Activated T-helper 1 cell treated with anti-CD3 and anti-CD28 coated beads, Interleukin-2, amount 50 U/mL, for 16 hours (primary cell): ENCODE data around the gene COMMD7.
"Not testable (repeated sequence)": the region's sequence is repeated elsewhere in the genome, so short reads cannot be mapped to it uniquely, and the experiment has no call there.

Experiments
- DNase-seq, 2 donors: peaks; one replicate each; pipeline ENCODE4 v3.0.0-alpha.2; 2020; ENCODE audit warnings: low read depth in 1 of 2, low spot score in 1 of 2

COMMD7 gene

DNA sequence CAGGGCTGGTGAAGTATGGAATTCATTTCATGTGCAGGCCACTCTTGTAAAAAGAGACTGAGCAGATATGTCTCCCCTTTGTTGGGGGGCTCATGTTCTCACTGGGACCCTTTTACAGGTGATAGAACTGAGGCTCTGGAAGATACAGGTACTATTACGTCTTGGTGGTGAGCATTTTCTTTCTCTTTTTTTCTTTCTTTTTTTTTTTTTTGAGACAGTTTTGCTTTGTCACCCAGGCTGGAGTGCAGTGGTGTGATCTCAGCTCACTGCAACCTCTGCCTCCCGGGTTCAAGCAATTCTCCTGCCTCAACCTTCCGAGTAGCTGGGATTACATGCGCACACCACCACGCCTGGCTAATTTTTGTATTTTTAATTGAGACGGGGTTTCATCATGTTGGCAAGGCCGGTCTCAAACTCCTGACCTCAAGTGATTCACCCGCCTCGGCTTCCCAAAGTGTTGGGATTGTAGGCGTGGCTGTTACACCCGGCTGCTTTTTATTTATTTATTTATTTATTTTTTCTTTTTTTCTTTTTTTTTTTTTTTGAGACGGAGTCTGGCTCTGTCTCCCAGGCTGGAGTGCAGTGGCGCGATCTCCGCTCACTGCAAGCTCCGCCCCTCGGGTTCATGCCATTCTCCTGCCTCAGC lies 22.1 kb upstream of the COMMD7 start:
- not testable (repeated sequence) for DNase-seq

DNA sequence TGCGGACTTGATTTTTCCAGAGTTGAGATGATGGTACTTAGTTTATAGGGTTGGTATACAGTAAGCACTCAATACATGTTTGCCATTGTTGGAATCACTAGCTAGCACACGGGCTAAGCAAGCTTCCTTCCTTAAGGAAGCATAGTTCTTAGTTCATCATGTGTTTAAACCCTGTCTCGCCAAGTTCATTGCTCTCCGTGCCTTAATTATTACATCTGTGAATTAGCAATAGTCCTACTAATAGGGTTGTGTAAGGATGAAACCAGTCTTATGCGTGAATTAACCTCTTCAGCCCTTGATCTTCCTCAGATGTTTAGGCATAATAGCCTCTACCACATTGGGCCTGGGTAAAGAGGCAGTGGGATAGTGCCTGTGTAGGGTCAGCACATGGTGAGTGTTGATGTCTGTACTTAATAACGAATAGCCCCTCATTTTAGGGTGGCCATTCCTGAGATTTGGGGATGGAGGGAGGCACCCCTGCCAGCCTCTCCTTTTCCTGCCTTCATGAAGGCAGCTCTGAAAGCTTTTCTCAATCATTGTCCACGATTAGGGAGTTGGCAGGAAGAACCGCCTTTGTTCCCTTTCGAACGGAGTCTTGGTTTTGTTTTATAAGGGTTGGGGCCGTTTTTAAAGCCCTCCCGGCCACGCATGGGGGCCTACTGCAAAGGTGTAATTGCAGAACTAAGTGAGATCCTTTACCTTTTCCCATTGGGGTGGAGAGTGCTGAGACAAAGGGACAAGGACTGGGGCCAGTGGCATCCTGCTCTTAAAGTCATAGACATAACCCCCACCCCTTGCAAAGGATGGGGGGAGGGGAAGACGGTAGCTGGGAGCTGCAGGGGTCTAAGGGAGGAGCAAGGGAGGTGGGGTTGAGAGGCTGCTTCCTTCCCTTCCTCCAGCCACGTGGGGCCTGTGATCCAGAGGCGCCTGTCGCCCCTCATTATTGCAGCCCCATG lies 21.0 kb upstream of the COMMD7 start:
- no peak for DNase-seq

DNA sequence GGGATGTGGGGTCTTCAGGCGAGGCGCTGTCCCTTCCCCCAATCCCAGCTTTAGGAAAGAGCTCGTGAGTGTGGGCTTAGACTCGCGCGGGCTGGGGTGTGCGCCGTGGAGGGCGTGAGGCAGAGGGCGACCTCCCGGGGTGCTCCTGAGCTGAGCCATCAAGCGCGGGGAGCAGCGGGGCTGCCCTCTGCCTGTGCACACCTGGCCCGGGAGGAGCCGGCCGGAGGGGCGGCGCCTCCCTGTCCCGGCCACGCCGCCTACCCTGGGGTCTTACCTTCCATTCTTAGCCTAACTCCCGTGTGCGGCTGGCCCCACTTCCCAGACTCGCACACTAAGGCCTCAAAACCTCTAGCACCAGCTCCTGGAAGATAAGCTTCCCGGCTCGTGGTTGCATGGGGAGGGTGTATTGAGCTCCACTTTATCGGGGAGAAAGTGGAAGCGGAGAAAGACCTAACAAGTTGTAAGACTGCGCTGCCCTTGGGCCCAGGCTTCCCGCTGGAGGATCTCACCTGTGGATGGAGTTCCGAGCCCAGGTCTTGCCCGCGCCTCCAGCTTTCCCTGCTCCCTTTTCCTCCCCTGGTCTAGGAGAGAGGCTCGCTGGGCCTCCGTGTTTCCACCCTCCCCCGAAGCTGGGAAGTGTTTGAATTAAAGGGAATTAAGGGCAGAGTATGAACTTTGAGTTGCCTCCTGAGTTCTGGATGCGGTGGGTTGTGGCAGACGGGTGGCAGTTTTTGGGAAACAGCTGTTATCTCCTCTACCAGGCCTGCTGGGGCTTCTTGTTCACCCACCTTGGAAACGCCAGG lies 20.1 kb upstream of the COMMD7 start:
- DNase-seq = no peak

DNA sequence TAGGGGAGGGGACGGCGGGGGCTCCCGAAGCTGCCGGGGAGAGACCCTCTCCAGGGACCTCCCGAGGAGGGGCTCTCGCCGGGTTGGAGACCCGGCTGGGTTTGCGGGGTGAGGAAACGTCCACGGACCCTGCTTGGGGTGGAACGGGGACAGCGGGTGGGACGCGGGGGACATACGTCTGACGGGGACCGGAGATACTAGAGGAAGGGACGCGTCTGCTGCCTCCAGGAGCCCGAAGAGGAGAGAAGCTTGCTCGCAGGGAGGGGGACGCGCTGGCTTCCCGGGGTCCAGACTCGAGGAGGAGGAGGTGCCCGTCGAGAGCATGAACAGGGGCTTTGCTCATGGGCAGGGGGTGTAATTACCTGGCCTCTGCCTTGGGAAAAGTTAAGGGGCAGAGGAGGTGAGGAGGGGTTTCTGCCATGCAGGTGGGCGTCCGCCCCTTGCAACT lies 19.5 kb upstream of the COMMD7 start:
- DNase-seq = no peak

DNA sequence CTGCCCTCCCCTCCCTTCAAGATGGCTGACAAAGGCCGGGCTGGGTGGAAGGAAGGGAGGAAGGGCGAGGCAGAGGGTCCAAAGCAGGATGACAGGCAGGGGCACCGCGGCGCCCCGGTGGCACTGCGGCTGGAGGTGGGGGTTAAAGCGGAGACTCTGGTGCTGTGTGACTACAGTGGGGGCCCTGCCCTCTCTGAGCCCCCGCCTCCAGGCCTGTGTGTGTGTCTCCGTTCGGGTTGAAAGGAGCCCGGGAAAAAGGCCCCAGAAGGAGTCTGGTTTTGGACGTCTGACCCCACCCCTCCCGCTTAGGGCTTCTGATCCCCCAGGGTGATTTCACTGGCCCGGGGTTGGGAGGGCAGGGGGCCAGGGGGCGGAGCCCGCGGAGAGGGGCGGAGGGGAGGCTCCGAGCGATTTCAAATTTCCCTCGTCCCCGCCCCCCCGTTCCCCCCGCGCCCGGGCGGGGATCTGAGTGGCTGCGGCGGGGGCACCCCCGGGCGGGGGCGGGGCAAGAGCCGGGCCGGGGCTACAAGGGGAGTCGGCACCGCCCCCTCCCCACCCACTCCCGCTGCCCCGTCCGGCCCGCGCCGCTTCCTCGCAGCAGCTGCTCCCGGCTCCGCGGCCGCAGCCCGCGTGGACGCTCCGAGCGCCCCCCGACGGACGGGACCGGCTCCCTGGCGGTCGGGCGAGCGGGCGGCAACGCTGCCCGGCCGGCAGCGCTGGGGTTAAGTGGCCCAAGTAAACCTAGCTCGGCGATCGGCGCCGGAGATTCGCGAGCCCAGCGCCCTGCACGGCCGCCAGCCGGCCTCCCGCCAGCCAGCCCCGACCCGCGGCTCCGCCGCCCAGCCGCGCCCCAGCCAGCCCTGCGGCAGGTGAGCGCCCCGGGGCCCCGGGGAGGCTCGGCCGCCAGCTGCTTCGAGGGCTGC lies 18.8 kb upstream of the COMMD7 start, which contains the start of gene DNMT3B:
TSS of gene DNMT3B (plus strand) at position 555 of the 923 bp plus-strand sequence. CDS start 17,939 bp downstream, outside the sequence.
- DNase-seq = peak; percentile 20 to 61

DNA sequence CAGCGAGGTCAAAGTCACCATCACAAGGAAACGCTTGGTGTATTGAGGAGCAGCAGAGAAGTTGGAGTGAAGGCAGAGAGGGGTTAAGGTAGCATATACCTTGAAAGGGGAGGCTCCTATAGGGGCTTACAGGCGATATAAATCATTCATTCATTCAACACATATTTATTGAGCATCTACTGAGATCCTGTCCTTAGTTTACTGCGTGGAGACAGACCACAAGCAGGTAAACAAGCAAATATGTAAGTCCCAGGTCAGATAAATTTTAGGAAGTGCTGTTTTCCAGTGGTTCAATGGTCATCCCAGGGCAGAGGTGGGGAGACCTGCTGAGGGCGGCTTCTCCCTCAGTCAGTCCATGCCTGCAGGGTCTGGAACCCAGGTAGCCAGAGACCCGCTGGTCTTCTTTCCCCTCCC lies 18.2 kb upstream of the COMMD7 start:
- no peak for DNase-seq

DNA sequence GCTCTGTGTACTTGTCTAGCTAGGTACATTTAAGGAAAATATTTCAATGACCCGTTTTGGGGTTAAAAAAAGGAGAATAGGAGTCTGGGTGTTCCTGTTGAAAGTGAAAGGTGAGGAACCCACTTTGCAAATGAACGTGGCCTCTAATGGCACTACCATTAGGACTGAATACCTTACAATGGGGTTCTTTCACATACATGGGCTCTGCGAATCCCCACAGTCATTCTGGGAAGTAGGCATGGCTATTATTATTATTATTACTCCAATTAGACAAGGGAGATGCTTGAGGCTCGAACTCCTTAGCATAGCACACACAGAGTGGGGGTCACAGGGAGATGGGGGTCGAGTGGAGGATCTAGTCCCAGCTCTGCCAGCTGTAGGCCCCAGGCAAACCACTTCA lies 12.9 kb upstream of the COMMD7 start:
- DNase-seq = no peak

DNA sequence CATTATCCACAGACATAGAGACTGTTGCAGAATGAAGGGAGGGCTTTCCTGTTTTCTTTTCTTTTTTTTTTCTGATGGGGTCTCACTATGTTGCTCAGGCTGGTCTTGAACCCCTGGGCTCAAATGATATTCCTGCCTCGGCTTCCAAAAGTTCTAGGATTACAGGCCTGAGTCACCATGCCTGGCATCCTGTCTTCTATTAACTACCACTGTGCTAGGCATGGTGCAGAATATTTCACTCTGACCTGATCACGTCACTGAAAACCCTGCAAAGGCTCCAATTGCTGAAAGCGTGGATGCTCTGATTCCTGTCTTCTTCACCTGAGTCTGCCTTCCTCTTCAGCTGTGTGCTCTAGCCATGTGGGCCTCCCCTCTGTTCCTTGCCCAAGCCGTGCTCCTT lies 10.5 kb upstream of the COMMD7 start:
- DNase-seq = no peak

DNA sequence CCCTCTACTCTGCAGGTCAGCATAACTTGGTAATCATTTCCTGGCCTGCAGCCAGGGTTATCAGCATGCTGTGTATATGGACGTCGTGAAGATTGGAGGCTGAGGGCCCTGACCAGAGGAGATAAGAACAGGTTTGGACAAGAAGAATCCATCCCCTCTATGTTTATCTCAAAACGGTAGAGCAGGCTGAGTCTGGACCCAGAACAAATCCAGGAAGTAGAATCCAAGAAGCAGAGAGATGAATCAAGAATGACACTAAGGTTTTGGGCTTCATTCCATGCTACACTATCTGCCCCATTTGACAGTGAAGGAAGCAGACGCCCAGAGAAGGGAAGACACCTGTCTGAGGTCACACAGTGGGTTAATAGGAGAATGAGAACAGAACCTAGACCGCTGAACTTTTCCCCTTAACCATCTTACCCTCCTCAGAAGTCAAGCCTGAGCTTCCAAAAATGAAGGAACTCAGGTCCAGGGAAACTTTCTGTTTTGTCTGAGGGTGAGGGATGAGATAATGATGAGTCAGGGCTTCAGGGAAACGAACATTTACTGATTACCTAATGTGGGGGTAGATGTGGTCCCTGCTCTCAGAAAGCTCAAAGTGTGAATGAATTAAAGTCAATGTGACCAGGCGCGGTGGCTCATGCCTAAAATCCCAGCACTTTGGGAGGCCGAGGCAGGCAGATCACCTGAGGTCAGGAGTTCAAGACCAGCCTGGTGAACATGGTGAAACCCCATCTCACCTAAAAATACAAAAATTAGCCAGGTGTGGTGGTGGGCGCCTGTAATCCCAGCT lies 9.4 kb upstream of the COMMD7 start:
- no peak for DNase-seq

DNA sequence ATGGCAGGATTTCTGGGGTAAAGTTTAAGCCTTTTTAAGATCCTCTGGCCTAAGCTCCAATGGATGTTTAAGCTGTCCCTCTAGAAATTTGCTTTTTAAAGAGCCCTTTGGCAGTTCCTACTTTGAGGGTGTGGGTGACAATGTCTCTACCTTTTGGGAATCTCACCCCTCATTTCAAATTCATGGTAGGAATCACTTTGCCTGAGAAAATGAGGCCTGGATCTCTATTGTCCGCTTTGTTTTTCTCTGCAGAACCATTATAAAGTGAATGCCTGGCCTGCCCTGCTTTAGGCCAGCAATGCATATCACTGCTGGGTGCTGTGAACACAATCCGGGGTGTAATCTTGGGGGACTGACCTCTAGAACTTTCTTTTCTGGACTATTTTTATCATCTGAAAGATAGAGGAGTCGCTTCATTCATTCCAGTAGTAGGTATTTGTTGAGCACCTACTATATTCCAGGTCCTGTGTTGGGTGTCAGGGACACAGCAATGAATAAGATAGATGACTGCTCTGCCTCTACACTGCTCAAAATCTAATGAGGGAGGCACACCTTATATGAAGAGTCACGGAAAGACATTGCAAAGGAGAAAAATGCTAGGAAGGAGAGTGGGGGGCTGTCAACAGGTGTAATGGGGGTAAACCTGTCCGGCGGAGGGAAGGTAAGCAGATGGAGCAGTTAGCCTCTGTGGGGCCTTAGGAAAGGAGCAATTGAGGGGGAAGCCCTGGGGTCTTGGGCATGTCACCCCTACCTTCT lies 8.6 kb upstream of the COMMD7 start:
- no peak for DNase-seq

DNA sequence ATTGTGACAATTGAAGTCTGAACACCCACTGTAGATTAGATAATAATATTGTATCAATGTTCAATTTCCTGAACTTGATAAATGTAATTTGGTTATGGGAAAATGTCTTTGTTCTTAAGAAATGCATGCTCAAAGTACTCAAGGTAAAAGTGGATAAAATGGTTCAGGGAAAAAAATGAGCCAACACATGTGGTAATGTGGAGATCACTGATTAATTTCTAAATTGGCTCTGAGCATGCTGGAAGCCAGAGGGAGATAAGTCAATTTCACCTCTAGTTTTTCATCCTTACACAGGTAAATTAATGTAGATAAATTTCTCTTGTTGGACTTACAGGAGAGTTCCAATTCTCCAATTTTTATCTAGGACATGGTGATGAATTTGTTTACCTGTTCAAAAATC lies 8.0 kb upstream of the COMMD7 start:
- DNase-seq = no peak

DNA sequence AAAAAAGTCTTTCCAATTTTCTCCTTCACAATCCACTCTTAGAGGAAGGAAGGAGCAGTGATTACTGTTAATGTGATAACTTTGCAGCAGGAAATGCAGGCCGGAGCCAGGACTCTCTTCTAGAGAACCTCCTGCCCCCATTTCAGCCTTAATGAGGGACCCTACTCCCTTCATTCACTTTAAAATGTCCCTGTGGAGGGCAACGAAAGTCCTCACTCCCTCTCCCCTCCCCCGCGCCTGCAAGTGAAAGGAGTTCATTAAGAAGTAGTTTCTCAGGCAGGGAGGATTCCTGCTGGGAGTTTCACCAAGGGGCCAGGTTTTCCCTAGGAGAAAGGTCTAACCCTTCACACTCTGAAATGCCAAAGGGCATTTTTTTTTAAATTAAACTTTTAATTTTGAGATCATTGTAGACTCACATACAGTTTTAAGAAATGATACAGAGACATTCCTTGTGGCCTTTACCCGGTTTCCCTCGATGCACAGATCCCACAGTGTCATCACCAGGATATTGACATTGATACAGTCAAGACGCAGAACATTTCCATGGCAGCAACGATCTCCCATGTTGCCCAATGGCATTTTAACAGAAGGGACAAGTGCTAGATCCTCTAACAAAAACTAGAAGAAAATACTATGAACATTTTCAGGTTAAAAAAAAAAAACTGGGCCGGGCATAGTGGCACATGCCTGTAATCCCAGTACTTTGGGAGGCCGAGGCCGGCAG lies 6.8 kb upstream of the COMMD7 start:
- DNase-seq = no peak

DNA sequence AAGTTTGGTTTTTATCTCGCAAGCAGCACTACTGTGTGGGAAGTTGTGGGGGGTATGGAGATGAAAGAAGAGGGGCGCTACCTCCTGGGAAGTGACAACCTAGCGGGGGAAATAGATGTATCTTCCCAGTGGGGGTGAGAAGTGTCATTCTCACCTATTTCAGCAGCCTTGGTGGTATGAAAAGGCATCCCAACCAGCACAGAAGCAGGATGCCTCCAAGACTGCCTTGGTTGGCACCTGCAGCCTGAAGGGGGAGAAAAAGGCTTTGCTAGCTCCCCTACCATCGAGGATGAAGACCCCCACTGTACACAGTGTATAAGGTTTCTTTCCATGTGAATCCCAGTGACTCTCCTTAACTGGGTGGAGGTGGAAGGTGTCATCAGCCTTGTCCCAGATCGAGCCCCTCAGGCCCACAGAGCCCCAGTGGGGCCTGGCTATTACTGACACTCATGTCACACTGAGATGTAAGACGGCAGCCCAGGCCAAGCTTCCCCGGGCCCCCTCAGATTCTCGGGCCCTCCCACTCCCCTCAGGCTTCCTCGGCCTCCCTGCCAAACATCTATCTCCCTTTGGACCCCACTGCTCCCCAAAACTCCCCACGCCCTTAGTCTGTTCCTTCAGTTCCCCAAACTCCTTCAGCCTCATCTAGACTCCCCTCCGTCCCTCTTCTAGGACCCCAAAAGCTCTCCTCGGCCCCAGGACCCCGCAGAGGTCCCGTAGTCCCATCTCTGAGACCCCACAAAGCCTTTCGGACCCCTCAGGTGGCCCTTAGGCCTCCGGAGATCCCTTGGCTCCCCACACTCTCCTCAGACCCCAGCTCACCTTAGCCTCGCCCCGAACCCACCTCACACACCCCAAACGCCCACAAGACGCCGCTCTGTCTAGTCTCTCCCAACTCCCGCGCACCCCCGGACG lies 688 bp downstream of the COMMD7 start:
- DNase-seq = no peak

DNA sequence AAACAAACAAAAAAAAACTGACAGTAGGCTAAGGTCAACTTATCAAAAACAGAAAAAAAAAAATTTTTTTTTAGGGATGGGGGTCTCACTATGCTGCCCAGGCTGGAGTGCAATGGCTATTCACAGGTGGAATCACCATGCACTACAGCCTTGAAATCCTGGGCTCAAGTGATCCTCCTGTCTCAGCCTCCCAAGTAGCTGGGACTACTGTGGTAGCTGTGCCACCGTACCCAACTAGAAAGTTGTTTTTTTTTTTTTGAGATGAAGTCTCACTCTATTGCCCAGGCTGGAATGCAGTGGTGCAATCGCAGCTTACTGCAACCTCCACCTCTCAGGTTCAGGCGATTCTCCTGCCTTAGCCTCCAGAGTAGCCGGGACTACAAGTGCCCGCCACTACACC lies 2.1 kb downstream of the COMMD7 start:
- DNase-seq = no peak

DNA sequence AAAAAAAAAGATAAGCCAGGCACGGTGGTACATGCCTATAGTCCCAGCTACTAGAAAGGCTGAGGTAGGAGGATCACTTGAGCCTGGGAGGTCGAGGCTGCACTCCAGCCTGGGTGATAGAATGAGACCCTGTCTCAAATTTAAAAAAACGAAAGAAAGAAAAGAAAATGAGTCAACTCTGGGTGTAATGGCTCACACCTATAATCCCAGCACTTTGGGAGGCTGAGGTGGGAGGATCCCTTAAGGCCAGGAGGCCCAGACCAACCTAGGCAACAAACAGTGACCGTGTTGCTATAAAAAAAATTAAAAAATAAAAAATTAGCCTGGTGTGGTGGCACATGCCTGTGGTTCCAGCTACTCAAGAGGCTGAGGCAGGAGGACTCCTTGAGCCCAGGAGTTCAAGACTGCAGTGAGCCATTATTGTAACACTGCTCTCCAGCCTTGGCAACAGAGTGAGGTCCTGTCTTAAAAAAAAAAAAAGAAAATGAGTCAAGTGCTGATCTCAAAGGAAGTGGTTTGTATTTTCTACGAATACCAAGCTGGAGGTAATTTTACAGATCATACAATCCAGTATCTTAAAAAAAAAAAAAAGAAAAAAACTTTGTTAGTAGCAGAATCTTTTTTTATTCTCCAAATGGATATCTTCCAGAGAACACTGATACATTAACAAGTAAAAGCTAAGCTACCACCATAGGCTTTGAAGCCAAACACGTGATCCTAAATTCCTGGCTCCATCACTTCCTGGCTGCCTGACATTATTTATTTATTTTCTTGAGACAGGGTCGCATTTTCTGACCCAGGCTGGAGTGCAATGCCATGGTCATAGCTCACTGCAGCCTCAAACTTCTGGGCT lies 5.7 kb downstream of the COMMD7 start:
- DNase-seq = no peak

DNA sequence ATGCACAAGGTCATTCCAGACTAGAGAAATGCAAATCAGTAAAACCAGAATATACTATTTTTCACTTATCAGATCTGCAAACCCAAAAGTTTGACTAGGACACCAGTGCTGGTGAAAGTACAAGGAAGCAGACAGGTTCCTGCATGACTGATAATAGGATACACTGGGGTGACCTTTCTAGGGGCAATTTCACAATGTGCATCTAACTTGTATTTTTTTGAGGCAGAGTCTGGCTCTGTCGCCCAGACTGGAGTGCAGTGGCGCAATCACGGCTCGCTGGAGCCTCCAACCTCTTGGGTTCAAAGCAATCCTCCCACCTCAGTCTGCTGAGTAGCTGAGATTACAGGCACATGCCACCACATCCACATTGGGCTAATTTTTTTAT lies 11.4 kb downstream of the COMMD7 start:
- no peak for DNase-seq
